DOHH2 (cell line): Measurements from ENCODE around the gene MBTD1.
"Not testable (repeated sequence)": the region's sequence is repeated elsewhere in the genome, so short reads cannot be mapped to it uniquely, and the experiment has no call there.

Experiments used
- EZH2phosphoT487 ChIP-seq: fragments of 200-600 bp; sonication (generic); IDR thresholded peaks from 2 replicates; pipeline ENCODE4 v1.6.1; 2017; ENCODE audit warnings: borderline replicate concordance, mild to moderate bottlenecking, antibody characterized with exemption, low read length, moderate library complexity, mixed read lengths
- TF ChIP-seq, protein P1 (sequence below): fragments of 200-600 bp; sonication (generic); IDR thresholded peaks from one replicate; pipeline ENCODE4 v1.5.1; 2014; ENCODE audit warnings: antibody characterized with exemption, mild to moderate bottlenecking, low read depth, low read length; ENCODE audit not compliant: poor library complexity, severe bottlenecking

DNA sequence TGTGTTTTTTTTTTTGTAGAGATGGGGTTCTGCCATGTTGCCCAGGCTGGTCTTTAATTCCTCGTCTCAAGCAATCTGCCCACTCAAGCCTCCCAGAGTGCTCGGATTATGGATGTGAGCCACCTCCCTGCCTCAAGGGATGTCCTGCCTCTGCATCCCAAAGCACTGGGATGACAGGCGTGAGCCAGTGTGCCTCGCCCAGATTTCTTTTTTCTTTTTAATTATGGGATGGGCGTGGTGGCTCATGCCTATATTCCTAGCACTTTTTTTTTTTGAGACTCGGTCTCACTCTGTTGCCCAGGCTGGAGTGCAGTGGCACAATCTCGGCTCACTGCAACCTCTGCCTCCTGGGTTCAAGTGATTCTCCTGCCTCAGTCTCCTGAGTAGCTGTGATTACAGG is 34.3 kb downstream of the MBTD1 start:
- TF ChIP-seq, protein P1, sequence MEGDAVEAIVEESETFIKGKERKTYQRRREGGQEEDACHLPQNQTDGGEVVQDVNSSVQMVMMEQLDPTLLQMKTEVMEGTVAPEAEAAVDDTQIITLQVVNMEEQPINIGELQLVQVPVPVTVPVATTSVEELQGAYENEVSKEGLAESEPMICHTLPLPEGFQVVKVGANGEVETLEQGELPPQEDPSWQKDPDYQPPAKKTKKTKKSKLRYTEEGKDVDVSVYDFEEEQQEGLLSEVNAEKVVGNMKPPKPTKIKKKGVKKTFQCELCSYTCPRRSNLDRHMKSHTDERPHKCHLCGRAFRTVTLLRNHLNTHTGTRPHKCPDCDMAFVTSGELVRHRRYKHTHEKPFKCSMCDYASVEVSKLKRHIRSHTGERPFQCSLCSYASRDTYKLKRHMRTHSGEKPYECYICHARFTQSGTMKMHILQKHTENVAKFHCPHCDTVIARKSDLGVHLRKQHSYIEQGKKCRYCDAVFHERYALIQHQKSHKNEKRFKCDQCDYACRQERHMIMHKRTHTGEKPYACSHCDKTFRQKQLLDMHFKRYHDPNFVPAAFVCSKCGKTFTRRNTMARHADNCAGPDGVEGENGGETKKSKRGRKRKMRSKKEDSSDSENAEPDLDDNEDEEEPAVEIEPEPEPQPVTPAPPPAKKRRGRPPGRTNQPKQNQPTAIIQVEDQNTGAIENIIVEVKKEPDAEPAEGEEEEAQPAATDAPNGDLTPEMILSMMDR, result not testable (repeated sequence)
- TF ChIP-seq EZH2phosphoT487, result not testable (repeated sequence)
